Gastroesophageal sphincter (tissue), 4 donors: ENCODE results near the gene PPP4R3B. TPM values are rescaled to one million over a fixed set of nuclear protein-coding genes. Genes with fewer than 3 reads are reported as not detected.

Source experiments
- ATAC-seq: fragments of 150-250 bp; one replicate; pipeline ENCODE4 v1.9.1; 2016; ENCODE audit warnings: mild to moderate bottlenecking, moderate library complexity
- H3K27ac ChIP-seq, 4 donors: fragments of 200-600 bp; sonication (generic) in 3 of 4; 1 replicate in 3 of 4; 2 replicates in 1 of 4; pipeline ENCODE4 v1.5.1; 2016 to 2019
- H3K27me3 ChIP-seq: fragments of 200-600 bp; sonication (generic); one replicate; pipeline ENCODE4 v1.5.1; 2019
- H3K36me3 ChIP-seq, 2 donors: fragments of 200-600 bp; sonication (generic); one replicate each; pipeline ENCODE4 v1.5.1; 2019; ENCODE audit warnings: control low read depth in 1 of 2
- H3K4me1 ChIP-seq, 3 donors: fragments of 200-600 bp; sonication (generic); 1 replicate in 2 of 3; 2 replicates in 1 of 3; pipeline ENCODE4 v1.5.1; 2016 to 2019; ENCODE audit warnings: control low read depth in 2 of 3
- H3K4me3 ChIP-seq, 2 donors: fragments of 200-600 bp; sonication (generic); one replicate each; pipeline ENCODE4 v1.5.1; 2019; ENCODE audit warnings: mild to moderate bottlenecking in 1 of 2, moderate library complexity in 1 of 2
- H3K9me3 ChIP-seq, 3 donors: fragments of 200-600 bp; sonication (generic); one replicate each; pipeline ENCODE4 v1.5.1; 2017 to 2019; ENCODE audit warnings: control low read depth in 2 of 3
- CTCF ChIP-seq, 4 experiments: fragments of 200-600 bp in 2 of 4; fragments of 450-650 bp in 2 of 4; sonication (generic) in 1 of 4; IDR thresholded peaks; one replicate each; pipeline ENCODE4 v1.5.1; 2017 to 2019; ENCODE audit warnings: antibody characterized with exemption in 4 of 4, mild to moderate bottlenecking in 2 of 4, moderate library complexity in 2 of 4
- EP300 ChIP-seq: sonication (generic); formaldehyde crosslinking; IDR thresholded peaks from one replicate; pipeline ENCODE4 v1.6.1; 2017; ENCODE audit warnings: antibody characterized with exemption, mild to moderate bottlenecking
- POLR2A ChIP-seq, 2 donors: fragments of 450-650 bp; IDR thresholded peaks; one replicate each; pipeline ENCODE4 v1.6.1; 2017; ENCODE audit warnings: antibody characterized with exemption in 2 of 2, mild to moderate bottlenecking in 2 of 2, moderate library complexity in 1 of 2
- POLR2AphosphoS5 ChIP-seq: sonication (generic); formaldehyde crosslinking; IDR thresholded peaks from one replicate; pipeline ENCODE4 v1.6.1; 2017; ENCODE audit warnings: antibody characterized with exemption
- WGBS, 2 donors: methylation state at CpG; one replicate each; pipeline ENCODE4 v1.1.5; 2018; ENCODE audit warnings: low coverage in 1 of 2; 5-methylcytosine and 5-hydroxymethylcytosine counted together
- total RNA-seq, 4 donors: library from RNA; depleted of rRNA; stranded (reverse); fragments of >200 nt; gene quantifications; one replicate each; pipeline ENCODE4 v1.1.0, GENCODE V29; 2016

The PPP4R3B gene
- total RNA-seq, 4 donors from 2014 or later = 89.7 to 114 (median 97.6) TPM

- Histone ChIP-seq H3K9me3 (no peaks in the 10 kb centered on the region), H3K27ac (peak overlapping the region; percentile 90 to 98 (median 98)), H3K4me1 (peaks cover 5 to 70% (median 19%) of the 10 kb centered on the region in 3 donors), H3K27me3 (no peaks in the 10 kb centered on the region), H3K4me3 (peak overlapping the region; percentile 70 to 97), H3K36me3 (peaks cover 0 to 37% of the 10 kb centered on the region in 2 donors)
- WGBS, 2 donors = 0 to 1% methylated on average over 10 to 14 of the region's 24 CpGs
- TF ChIP-seq CTCF (IDR thresholded peaks at IDR 0.05) (no peak), POLR2AphosphoS5 (peak; percentile 5), POLR2A (IDR thresholded peaks at IDR 0.05) (no peak)
- no peak for ATAC-seq
These were observed 759 bp downstream of the PPP4R3B start for GRCh38 chr2:55616551-55617174.

- no peak for ATAC-seq
- Histone ChIP-seq H3K4me3 (no peak overlapping the region), H3K36me3 (peaks cover 0 to 41% of the 10 kb centered on the region in 2 donors), H3K27ac (no peak overlapping the region), H3K4me1 (peaks cover 0 to 75% (median 6%) of the 10 kb centered on the region in 3 donors), H3K9me3 (no peaks in the 10 kb centered on the region), H3K27me3 (no peaks in the 10 kb centered on the region)
- 73 to 88% methylated on average over 1 of the region's 1 CpG for WGBS, 2 donors
- no peak for TF ChIP-seq POLR2A (IDR thresholded peaks at IDR 0.05)
- no peak for TF ChIP-seq EP300
- no peak for TF ChIP-seq POLR2AphosphoS5
- TF ChIP-seq CTCF (IDR thresholded peaks at IDR 0.05) = no peak
These were observed 5.4 kb downstream of the PPP4R3B start for GRCh38 chr2:55611997-55612396.

GRCh38 chr2:55610954-55611743 lies 6.3 kb downstream of the PPP4R3B start:
- Histone ChIP-seq H3K4me1 (peaks cover 0 to 74% (median 6%) of the 10 kb centered on the region in 3 donors), H3K27ac (no peak overlapping the region), H3K36me3 (peaks cover 0 to 41% of the 10 kb centered on the region in 2 donors), H3K4me3 (no peak overlapping the region), H3K27me3 (no peaks in the 10 kb centered on the region), H3K9me3 (no peaks in the 10 kb centered on the region)
- no peak for ATAC-seq
- 80 to 93% methylated on average over 1 to 3 of the region's 3 CpGs for WGBS, 2 donors
- TF ChIP-seq CTCF (IDR thresholded peaks at IDR 0.05) (no peak), EP300 (no peak), POLR2A (IDR thresholded peaks at IDR 0.05) (no peak), POLR2AphosphoS5 (no peak)

GRCh38 chr2:55609938-55610578 lies 7.4 kb downstream of the PPP4R3B start:
- no peak overlapping the region for H3K4me3 ChIP-seq
- H3K27me3 ChIP-seq = no peaks in the 10 kb centered on the region
- TF ChIP-seq POLR2A (IDR thresholded peaks at IDR 0.05) (no peak), POLR2AphosphoS5 (no peak), EP300 (no peak), CTCF (IDR thresholded peaks at IDR 0.05) (no peak)
- peaks cover 0 to 41% of the 10 kb centered on the region in 2 donors for H3K36me3 ChIP-seq
- no peak for ATAC-seq
- WGBS, 2 donors = 53 to 69% methylated on average over 1 of the region's 1 CpG
- no peaks in the 10 kb centered on the region for H3K9me3 ChIP-seq
- H3K27ac ChIP-seq = no peak overlapping the region
- peaks cover 0 to 68% (median 0%) of the 10 kb centered on the region in 3 donors for H3K4me1 ChIP-seq
